Adrenal gland (tissue), 5 donors: ENCODE results near the gene COL15A1.

Experiments
- CTCF ChIP-seq, 6 experiments: fragments of 450-650 bp in 4 of 6; fragments of 200-600 bp in 2 of 6; sonication (generic) in 1 of 6; IDR thresholded peaks; 1 replicate in 5 of 6; 2 replicates in 1 of 6; pipeline versions ENCODE4 v1.5.1 to v1.8.0; 2016 to 2021; ENCODE audit warnings: antibody characterized with exemption in 6 of 6, mild to moderate bottlenecking in 2 of 6, moderate library complexity in 1 of 6
- POLR2A ChIP-seq, 2 donors: fragments of 450-650 bp; IDR thresholded peaks; one replicate each; pipeline ENCODE4 v1.6.1; 2017; ENCODE audit warnings: antibody characterized with exemption in 2 of 2, mild to moderate bottlenecking in 2 of 2, moderate library complexity in 1 of 2
- donor health status: DM: no; HTN: no; CAD: no.

- TF ChIP-seq CTCF (IDR thresholded peaks at IDR 0.05) (no peak), POLR2A (IDR thresholded peaks at IDR 0.05) (no peak)
Observed at GRCh38 chr9:98970532-98971041, 26.9 kb downstream of the COL15A1 start.
